Measurements from ENCODE around the gene SSBP3. TPM values are rescaled to one million over a fixed set of nuclear protein-coding genes. Genes with fewer than 3 reads are reported as not detected.

The SSBP3 gene
- total and polyA plus RNA-seq, 2 of the 13 experiments (the other 11 are each of a cell fraction or from before 2014, with no cell fraction given) = 8.5 to 17.6 TPM

- intact Hi-C loops (cut with micrococcal nuclease; ENCODE audit: unreplicated experiment) = no loop called here
- no peaks in the 10 kb centered on the region for H3K27me3 ChIP-seq (ENCODE audit: control insufficient read depth in 1 of 2, insufficient read depth in 2 of 2, low read length in 2 of 2)
- no peak for TF ChIP-seq ZNF720 (CRISPR knock-in tag; IDR thresholded peaks at IDR 0.05)
- no peak for TF ChIP-seq NAIF1 (CRISPR knock-in tag; IDR thresholded peaks at IDR 0.05; ENCODE audit: borderline replicate concordance)
- 0 out of 2 replicates have a peak, but pooled peaks have one; percentile 50 for TF ChIP-seq HNF1B (CRISPR knock-in tag; IDR thresholded peaks at IDR 0.05)
- TF ChIP-seq MED1 (CRISPR knock-in tag; IDR thresholded peaks at IDR 0.05) = 0 out of 2 replicates have a peak, but pooled peaks have one; percentile 39
- TF ChIP-seq, protein P1, sequence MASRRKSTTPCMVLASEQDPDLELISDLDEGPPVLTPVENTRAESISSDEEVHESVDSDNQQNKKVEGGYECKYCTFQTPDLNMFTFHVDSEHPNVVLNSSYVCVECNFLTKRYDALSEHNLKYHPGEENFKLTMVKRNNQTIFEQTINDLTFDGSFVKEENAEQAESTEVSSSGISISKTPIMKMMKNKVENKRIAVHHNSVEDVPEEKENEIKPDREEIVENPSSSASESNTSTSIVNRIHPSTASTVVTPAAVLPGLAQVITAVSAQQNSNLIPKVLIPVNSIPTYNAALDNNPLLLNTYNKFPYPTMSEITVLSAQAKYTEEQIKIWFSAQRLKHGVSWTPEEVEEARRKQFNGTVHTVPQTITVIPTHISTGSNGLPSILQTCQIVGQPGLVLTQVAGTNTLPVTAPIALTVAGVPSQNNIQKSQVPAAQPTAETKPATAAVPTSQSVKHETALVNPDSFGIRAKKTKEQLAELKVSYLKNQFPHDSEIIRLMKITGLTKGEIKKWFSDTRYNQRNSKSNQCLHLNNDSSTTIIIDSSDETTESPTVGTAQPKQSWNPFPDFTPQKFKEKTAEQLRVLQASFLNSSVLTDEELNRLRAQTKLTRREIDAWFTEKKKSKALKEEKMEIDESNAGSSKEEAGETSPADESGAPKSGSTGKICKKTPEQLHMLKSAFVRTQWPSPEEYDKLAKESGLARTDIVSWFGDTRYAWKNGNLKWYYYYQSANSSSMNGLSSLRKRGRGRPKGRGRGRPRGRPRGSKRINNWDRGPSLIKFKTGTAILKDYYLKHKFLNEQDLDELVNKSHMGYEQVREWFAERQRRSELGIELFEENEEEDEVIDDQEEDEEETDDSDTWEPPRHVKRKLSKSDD (CRISPR knock-in tag; IDR thresholded peaks at IDR 0.05; ENCODE audit: low read depth) = 0 out of 2 replicates have a peak, but pooled peaks have one; percentile 60
- TF ChIP-seq HMG20B (CRISPR knock-in tag; conservative IDR thresholded peaks at IDR 0.05) = no peak
- no peak for TF ChIP-seq GMEB1 (CRISPR knock-in tag; IDR thresholded peaks at IDR 0.05; ENCODE audit: borderline replicate concordance)
- TF ChIP-seq, protein P2, sequence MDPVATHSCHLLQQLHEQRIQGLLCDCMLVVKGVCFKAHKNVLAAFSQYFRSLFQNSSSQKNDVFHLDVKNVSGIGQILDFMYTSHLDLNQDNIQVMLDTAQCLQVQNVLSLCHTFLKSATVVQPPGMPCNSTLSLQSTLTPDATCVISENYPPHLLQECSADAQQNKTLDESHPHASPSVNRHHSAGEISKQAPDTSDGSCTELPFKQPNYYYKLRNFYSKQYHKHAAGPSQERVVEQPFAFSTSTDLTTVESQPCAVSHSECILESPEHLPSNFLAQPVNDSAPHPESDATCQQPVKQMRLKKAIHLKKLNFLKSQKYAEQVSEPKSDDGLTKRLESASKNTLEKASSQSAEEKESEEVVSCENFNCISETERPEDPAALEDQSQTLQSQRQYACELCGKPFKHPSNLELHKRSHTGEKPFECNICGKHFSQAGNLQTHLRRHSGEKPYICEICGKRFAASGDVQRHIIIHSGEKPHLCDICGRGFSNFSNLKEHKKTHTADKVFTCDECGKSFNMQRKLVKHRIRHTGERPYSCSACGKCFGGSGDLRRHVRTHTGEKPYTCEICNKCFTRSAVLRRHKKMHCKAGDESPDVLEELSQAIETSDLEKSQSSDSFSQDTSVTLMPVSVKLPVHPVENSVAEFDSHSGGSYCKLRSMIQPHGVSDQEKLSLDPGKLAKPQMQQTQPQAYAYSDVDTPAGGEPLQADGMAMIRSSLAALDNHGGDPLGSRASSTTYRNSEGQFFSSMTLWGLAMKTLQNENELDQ (CRISPR knock-in tag; IDR thresholded peaks at IDR 0.05; ENCODE audit: borderline replicate concordance) = no peak
- no peak for TF ChIP-seq FOSL2 (CRISPR knock-in tag; IDR thresholded peaks at IDR 0.05)
- TF ChIP-seq FOXO1 (CRISPR knock-in tag; IDR thresholded peaks at IDR 0.05) = 0 out of 2 replicates have a peak, but pooled peaks have one; percentile 39
- peak; percentile 55; the same call in 1 of the 2 replicates for TF ChIP-seq ZNF331 (CRISPR knock-in tag; IDR thresholded peaks at IDR 0.05)
- TF ChIP-seq HDAC2 (CRISPR knock-in tag; IDR thresholded peaks at IDR 0.05) = peak; percentile 61
- TF ChIP-seq ZSCAN21 (CRISPR knock-in tag; IDR thresholded peaks at IDR 0.05; ENCODE audit: borderline replicate concordance) = 0 out of 2 replicates have a peak, but pooled peaks have one; percentile 56
- TF ChIP-seq MYC (CRISPR knock-in tag; IDR thresholded peaks at IDR 0.05; ENCODE audit: borderline replicate concordance) = peak; percentile 57; the same call in 1 of the 2 replicates
- TF ChIP-seq WIZ (CRISPR knock-in tag; IDR thresholded peaks at IDR 0.05) = no peak
- no peak for TF ChIP-seq CREB1 (IDR thresholded peaks at IDR 0.05)
- peak; percentile 32; the same call in 1 of the 2 replicates for TF ChIP-seq CREB1 (CRISPR knock-in tag; IDR thresholded peaks at IDR 0.05)
Measured at GRCh38 chr1:54354899-54355298, 51.3 kb downstream of the SSBP3 start.

More at GRCh38 chr1:54354899-54355298, 51.3 kb downstream of the SSBP3 start:
- POLR2A ChIA-PET = interaction anchor here (1.2 kb wide), 1 partner anchor 28 kb away, joined by 4 read pairs; no protein-coding TSS in a partner anchor
- peak overlapping the region in 1 of 3 experiments; percentile 26; a peak in 1 of 6 replicates for H3K4me3 ChIP-seq (replicated peaks in 1 of 3; ENCODE audit: insufficient read depth in 1 of 3, low read depth in 2 of 3, low read length in 3 of 3)
- H3K9ac ChIP-seq (ENCODE audit: insufficient read depth, low read depth, low read length) = no peak overlapping the region; the same call in 1 of the 2 replicates
- BruUV-seq (replicated peaks) = no TSS peak
- 19% methylated on average over 6 of the region's 6 CpGs for WGBS (ENCODE audit: low lambda C conversion rate)
- H3K4me1 ChIP-seq (ENCODE audit: insufficient read depth, low read length) = peaks cover 47% of the 10 kb centered on the region
- H3K79me2 ChIP-seq (ENCODE audit: insufficient read depth, low read length) = peaks cover 8% of the 10 kb centered on the region
- peaks cover 2 to 11% of the 10 kb centered on the region in 2 experiments; a peak in 3 of 5 replicates for H3K36me3 ChIP-seq (replicated peaks in 1 of 2; ENCODE audit: control insufficient read depth in 1 of 2, insufficient read depth in 2 of 2, low read length in 2 of 2)
- no peaks in the 10 kb centered on the region for H3K9me3 ChIP-seq (ENCODE audit: low read length)
- CTCF ChIA-PET (ENCODE audit: low intra/inter-chr PET ratio, low total read pairs) = no interaction called here
- DNase-seq (ENCODE audit: low spot score) (peak; percentile 68), FAIRE-seq (peak; percentile 77), ATAC-seq (peak; percentile 62)
- no peaks in the 10 kb centered on the region for H4K20me1 ChIP-seq (ENCODE audit: insufficient read depth, low read length)
- in situ Hi-C loops (cut with HindIII; ENCODE audit: extremely low pct_ligation_motif_present, low pct_unique_long_range_greater_than_20kb) = no loop called here
- H3K4me2 ChIP-seq (ENCODE audit: low read depth, low read length) = peak overlapping the region; percentile 83
- no peak overlapping the region for H2AFZ ChIP-seq (ENCODE audit: low read length)
- peak overlapping the region; percentile 66 for H3K27ac ChIP-seq (ENCODE audit: extremely low read length, insufficient read depth, low read length)
